Uterine smooth muscle cell (primary cell): Measurements from ENCODE around the gene PKD2. TPM values are rescaled to one million over a fixed set of nuclear protein-coding genes. Genes with fewer than 3 reads are reported as not detected.

ENCODE experiments used
- total RNA-seq: library from RNA; depleted of rRNA; stranded (reverse); fragments of >200 nt; gene quantifications from 2 replicates; pipeline ENCODE4 v1.2.3, GENCODE V29; 2014

PKD2 gene
- total RNA-seq, result 88.0 and 121 TPM in 2 replicates

GRCh38 chr4:88007304-88008121 lies at the start of gene PKD2:
TSS of gene PKD2 (plus strand) at chr4:88007635. CDS start at chr4:88007734, 99 bp downstream.

GRCh38 chr4:87975466-87975865 lies 32.0 kb upstream of the PKD2 start, which contains the start of gene SPP1:
TSS of gene SPP1 (plus strand) at chr4:87975714. CDS start at chr4:87976896, 1,182 bp downstream.

Other genes starting within 250 kb of the PKD2 start
- gene IBSP, start 208.1 kb upstream of the PKD2 start, total RNA-seq, result not detected in 2 replicates
- gene MEPE, start 174.7 kb upstream of the PKD2 start, total RNA-seq, result not detected in 2 replicates
- gene SPP1, start 31.9 kb upstream of the PKD2 start, total RNA-seq, result 58.1 and 68.2 TPM in 2 replicates
- gene ABCG2, start 151.0 kb downstream of the PKD2 start, total RNA-seq, result 2.3 and 3.0 TPM in 2 replicates